BLaER1 (cell line): ENCODE results near the gene PAX6.

Experiments
- H3K27ac ChIP-seq: shearing (Covaris generic); formaldehyde crosslinking; 2 replicates; pipeline ENCODE4 v1.8.1; 2022
- H3K27me3 ChIP-seq: shearing (Covaris generic); formaldehyde crosslinking; 2 replicates; pipeline ENCODE4 v1.8.1; 2022
- H3K36me3 ChIP-seq: shearing (Covaris generic); formaldehyde crosslinking; 2 replicates; pipeline ENCODE4 v1.8.1; 2022
- H3K4me1 ChIP-seq: shearing (Covaris generic); formaldehyde crosslinking; 2 replicates; pipeline ENCODE4 v1.8.1; 2022
- H3K4me2 ChIP-seq: shearing (Covaris generic); formaldehyde crosslinking; 2 replicates; pipeline ENCODE4 v1.8.1; 2022
- H3K4me3 ChIP-seq: shearing (Covaris generic); formaldehyde crosslinking; 2 replicates; pipeline ENCODE4 v1.8.1; 2022
- H3K9ac ChIP-seq: shearing (Covaris generic); formaldehyde crosslinking; 2 replicates; pipeline ENCODE4 v1.8.1; 2022
- H3K9me3 ChIP-seq: shearing (Covaris generic); formaldehyde crosslinking; 2 replicates; pipeline ENCODE4 v1.8.1; 2022
- H4K20me1 ChIP-seq: shearing (Covaris generic); formaldehyde crosslinking; 2 replicates; pipeline ENCODE4 v1.8.1; 2022
- Cebpa-rat ChIP-seq: shearing (Covaris generic); IDR thresholded peaks from 2 replicates; pipeline ENCODE4 v1.8.1; 2022

The PAX6 gene

DNA sequence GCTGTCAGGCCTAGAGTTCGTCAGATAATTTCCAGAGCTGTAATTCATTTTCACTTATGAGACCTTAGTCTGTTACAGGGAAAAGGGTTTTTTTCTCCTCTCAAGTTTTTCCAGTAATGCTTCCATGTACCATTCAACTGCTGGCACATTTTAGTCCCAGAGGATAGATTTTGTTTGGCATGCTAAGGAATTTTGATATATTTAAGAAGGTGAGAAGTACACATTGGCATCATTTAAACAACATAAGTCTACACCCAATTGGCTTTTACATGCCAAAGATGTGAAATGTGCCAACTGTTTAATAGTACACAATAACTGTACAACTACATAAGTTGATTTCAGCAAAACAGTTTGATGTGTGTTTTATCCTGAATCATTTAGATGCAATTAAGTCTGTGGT is 71.0 kb downstream of the PAX6 start:
- Histone ChIP-seq H3K9ac (no peak overlapping the region), H3K4me3 (no peak overlapping the region), H3K27me3 (no peaks in the 10 kb centered on the region), H3K36me3 (no peaks in the 10 kb centered on the region), H4K20me1 (no peaks in the 10 kb centered on the region), H3K27ac (no peak overlapping the region), H3K4me2 (no peak overlapping the region), H3K4me1 (no peaks in the 10 kb centered on the region), H3K9me3 (peaks cover 5% of the 10 kb centered on the region; the same call in 1 of the 2 replicates)
- no peak for TF ChIP-seq Cebpa-rat
